GM18858 (cell line): ENCODE results near the gene TRIM42.

Experiments used
- ATAC-seq: cut with Tn5 transposase; IDR thresholded peaks from one replicate; pipeline ENCODE4 v1.9.1; 2021; ENCODE audit not compliant: unreplicated experiment

The TRIM42 gene

DNA sequence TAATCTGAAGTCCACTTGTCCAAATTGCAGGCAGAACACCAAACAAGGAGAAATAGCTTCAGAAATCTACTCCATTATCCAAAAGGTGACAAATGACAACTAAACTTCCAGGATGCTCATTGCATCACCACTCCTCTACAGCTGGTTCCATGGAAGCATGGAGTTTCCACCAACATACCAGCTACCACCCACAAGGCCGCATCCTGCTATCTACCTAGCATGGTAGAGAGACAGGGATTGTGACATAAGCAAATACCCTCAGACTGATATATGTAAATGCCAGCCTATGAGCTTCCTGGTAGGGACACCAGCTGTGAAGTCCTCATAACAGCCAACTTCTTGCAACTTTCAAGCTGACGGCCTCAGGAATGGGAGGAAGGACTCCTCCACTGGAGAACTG lies at the start of gene TRIM42:
TRIM42 (plus strand) TSS at position 301 of the 400 bp plus-strand sequence. CDS start 166 bp downstream, outside the sequence.
- ATAC-seq: no peak

DNA sequence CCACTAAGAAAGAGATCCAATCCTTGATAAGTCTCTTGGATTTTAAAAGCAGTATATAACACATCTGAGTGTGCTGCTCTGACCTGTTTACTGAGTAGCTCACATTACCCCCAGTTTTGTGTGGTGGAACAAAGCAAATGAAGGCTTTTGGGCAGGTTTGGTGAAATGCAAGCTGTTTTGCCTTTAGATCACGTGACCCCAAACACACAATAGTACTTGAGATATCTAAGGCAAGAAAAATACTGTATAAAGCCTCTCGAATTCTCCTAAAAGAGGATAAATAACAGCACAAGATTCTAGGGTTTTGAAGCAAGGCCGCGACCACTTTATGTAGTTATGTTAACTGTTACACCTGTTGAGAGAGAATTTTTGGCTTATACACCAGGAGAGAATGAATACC lies 49.3 kb upstream of the TRIM42 start:
- no peak for ATAC-seq

DNA sequence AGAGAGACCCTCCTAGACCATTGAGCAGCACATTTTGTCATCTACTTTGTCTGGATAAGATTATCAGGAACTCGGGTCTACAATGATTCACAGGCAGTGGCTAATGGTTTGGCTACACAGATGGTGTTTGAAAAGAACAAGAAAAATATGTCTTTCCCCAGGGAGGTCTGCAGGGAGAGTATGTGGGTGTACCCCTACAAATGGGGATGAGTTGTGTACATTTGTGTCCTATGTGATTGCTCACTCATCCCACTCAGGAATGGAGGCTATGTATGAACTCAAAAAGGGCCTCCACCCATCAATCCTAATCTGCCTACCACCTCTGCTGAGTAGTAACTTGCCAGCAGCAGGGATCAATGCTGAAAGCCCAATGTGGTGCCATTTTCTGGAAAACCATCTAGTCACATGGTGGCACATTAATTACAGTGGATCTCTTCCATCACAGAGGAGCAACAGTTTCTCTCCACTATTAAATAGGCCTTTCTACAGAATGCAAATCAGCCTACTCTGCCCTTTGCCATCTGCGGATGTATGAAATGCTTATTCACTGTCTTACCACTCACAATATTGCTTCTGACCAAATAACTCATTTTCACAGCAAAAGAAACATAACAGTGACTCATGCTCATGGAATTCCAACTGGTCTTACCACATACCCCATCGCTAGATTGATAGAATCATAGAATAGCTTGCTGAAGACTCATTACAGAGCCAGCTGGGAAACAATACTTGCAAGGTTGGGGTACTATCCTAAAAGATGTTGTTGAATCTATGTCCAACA lies 48.3 kb upstream of the TRIM42 start:
- ATAC-seq: no peak

- no peak for ATAC-seq
Measured at GRCh38 chr3:140630366-140630765, 47.5 kb upstream of the TRIM42 start.

DNA sequence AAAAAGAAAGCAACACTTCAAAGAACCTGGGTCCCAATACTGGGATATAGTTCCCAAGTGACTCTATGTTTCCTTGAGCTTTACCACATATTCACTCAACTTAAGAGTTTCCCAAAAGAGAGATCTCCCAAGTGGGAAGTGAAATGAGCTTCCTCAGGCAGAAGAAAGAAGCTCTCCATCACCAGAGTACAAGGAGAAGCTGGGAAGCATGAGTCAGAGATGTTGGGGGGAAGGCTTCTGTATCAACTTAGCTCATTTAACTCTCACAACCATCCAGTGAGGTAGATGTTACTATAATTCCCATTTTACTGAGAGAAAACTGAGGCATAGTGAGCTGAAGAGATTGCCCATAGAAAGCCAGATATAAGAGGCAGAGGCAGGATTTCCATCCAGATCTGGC lies 47.0 kb upstream of the TRIM42 start:
- no peak for ATAC-seq

- no peak for ATAC-seq
Measured at GRCh38 chr3:140635276-140635675, 42.6 kb upstream of the TRIM42 start.

DNA sequence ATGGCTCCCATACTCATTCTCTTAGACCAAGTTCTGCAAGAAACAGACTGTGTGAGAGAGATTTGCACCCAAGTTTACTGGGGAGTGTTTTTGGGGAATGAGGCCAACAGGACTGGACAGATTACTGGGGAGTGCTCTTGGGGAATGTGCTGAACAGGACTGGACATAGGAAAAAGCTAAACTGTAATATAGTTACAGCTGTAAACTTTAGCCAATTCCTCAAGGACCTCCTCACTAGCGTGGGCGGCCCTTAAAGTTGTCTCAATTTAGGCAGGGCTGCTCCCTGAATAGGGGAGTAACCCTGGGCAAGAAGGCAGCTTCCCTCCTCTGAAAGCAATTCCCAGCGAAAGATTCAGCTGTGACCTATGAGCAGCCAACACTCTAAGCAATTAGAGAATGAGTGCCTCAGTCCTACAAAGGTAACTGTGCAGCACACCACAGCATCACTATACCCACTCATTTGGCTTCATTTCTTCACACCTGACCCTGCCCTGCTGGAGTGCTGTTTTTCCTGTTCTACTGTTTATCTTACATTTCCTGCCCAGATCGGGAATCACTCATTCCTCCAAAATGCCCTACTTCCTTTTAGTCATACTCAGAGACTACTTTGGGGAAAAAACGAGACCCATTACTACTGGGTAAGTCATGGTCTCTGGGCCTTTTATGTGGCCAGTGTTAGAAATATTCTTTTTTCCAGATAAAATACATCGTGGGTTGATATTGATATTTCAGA lies 41.3 kb upstream of the TRIM42 start:
- ATAC-seq: no peak

DNA sequence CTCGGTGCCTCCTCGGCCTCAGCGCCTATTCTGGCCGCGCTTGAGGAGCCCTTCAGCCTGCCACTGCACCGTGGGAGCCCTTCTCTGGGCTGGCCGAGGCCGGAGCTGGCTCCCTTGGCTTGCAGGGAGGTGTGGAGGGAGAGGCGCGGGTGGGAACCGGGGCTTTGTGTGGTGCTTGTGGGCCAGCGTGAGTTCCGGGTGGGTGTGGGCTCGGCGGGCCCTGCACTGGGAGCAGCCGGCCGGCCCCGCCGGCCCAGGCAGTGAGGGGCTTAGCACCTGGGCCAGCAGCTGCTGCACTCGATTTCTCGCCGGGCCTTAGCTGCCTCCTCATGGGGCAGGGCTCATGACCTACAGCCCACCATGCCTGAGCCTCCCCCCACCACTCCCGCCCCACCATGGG lies 26.6 kb upstream of the TRIM42 start:
- no peak for ATAC-seq

- ATAC-seq: no peak
Measured at GRCh38 chr3:140655678-140656077, 22.2 kb upstream of the TRIM42 start.

DNA sequence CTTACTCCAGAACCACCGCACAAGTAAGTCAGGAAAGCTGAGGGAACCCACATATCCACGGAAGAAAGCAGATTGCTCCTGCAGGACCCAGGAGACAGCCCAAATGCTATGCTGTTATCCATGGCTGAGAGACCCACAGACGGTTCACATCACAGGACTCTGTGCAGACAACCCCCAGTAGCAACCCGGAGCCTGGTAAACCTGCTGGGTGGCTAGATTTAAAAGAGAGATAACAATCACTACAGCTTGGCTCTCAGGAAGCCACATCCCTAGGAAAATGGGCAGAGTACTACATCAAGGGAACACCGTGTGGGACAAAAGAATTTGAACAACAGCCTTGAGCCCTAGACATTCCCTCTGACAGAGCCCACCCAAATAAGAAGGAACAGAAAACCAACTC lies 13.8 kb upstream of the TRIM42 start:
- ATAC-seq: no peak

DNA sequence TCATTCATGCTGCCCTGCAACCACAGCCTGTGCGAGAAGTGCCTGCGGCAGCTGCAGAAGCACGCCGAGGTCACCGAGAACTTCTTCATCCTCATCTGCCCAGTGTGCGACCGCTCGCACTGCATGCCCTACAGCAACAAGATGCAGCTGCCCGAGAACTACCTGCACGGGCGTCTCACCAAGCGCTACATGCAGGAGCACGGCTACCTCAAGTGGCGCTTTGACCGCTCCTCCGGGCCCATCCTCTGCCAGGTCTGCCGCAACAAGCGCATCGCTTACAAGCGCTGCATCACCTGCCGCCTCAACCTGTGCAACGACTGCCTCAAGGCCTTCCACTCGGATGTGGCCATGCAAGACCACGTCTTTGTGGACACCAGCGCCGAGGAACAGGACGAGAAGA lies 4.7 kb downstream of the TRIM42 start:
- ATAC-seq: no peak

DNA sequence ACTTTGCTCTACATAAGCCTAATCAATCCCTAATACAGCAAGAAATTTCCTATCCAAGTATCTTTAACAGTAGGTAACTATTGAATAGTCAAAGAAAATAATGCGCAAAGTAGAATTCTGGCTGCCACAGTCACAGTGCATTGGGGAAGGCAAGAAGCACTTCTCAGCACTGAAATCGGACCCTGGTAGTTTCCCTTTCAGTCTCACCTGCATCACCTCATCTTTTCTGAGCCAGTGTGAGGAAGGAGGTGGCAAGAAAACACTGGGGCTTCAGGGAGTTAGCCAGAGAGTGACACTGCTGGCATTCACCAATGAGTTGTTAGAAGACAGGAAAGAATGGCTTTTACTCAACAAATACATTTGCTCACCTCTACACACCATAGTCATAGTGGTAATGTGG lies 8.3 kb downstream of the TRIM42 start:
- no peak for ATAC-seq

DNA sequence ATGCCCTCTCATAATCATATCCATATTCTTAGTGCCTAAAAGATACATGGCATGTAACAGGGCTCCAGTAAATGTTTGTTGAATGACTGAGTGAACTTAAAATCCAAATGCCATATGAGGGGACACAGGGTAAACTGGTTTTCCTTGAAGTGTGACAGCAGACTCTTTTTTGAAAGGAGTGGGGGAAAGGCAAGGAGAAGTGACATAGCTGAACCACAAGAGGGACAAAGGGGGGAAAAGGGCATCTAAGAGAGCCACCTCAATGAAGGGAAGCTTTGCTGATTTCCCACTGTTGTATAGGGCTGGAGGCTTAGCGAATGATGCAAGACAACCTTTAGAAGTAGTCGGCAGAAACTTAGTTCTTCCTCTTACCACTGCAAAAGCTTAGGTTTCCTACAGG lies 9.1 kb downstream of the TRIM42 start:
- no peak for ATAC-seq

GRCh38 chr3:140695361-140696061 lies 17.6 kb downstream of the TRIM42 start:
- ATAC-seq: no peak

- no peak for ATAC-seq
Measured at GRCh38 chr3:140699516-140700231, 21.8 kb downstream of the TRIM42 start.

DNA sequence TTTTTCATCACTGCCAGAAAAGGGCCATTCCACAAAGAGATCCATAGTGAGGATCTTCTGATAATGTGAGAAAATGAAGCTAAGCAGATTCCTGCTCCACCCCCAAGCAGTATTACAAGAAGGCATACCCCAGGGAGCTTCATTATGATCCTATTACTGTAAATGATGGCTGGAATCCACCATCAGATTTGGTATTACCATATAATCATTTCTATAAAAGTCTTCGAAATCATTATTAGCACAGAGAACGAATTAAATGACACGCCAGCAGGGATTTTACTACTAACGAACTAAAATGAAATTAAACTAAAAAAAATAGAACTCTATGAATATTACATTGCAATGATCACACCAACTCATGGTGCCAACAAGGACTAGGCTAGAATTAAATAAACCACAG lies 24.4 kb downstream of the TRIM42 start:
- no peak for ATAC-seq

GRCh38 chr3:140703496-140703895 lies 25.6 kb downstream of the TRIM42 start:
- ATAC-seq: no peak

DNA sequence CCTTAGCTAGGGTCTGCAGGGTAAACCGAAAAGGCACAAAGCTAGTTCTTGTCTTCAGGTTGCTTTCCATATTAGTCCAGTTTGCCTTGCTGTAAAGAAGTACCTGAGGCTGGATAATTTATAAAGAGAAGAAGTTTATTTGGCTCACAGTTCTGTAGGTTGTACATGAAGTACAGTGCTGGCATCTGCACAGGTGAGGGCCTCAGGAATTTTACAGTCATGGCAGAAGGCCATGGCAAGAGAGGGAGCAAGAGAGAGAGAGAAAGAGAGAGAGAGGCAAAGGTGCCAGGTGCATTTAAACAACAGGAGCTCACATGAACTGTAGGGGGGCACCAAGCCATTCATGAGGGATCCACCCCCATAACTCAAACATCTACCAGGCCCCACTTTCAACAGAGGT lies 26.9 kb downstream of the TRIM42 start:
- no peak for ATAC-seq

GRCh38 chr3:140705954-140706353 lies 28.1 kb downstream of the TRIM42 start:
- ATAC-seq: no peak

- no peak for ATAC-seq
Measured at GRCh38 chr3:140706360-140706759, 28.5 kb downstream of the TRIM42 start.

DNA sequence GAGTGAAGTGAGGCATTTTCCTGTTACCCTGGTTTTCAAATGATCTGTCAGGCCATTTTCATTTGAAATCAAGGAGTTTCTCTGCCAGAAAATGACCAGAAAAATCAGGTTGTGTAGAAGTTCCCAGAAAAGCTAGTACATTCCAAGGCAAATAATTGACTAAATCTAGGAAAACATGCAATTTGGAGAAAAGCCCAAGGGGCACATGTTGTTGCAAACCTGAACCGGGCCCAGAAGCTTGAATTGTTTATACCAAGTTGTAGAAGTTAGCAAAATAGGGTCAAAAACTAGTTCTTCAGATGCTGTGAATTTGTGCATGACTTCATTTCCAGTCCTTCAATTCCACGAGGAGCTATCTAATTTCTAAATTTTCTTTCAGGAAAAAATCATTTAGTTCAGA lies 31.0 kb downstream of the TRIM42 start:
- ATAC-seq: no peak
